BE2C (cell line): Measurements from ENCODE around the gene GXYLT1.

Experiments used
- DNase-seq: peaks from one replicate; pipeline ENCODE4 v3.0.0-alpha.2; 2020
- H3K27me3 ChIP-seq: fragments of 250-450 bp; sonication (Bioruptor Pico); 2 replicates; pipeline ENCODE4 v1.5.1; 2020; ENCODE audit warnings: mild to moderate bottlenecking
- H3K36me3 ChIP-seq: fragments of 250-450 bp; sonication (Bioruptor Pico); 2 replicates; pipeline ENCODE4 v1.5.1; 2020; ENCODE audit warnings: mild to moderate bottlenecking
- H3K4me1 ChIP-seq: fragments of 250-450 bp; sonication (Bioruptor Pico); 2 replicates; pipeline ENCODE4 v1.5.1; 2020
- H3K4me3 ChIP-seq: 2 replicates; pipeline ENCODE4 v1.5.1; 2011; ENCODE audit warnings: low read depth, low read length
- H3K9me3 ChIP-seq: fragments of 250-450 bp; sonication (Bioruptor Pico); 2 replicates; pipeline ENCODE4 v1.5.1; 2020
- TF ChIP-seq, protein P1 (sequence below): IDR thresholded peaks from 2 replicates; pipeline ENCODE4 v1.5.1; 2012; ENCODE audit warnings: mild to moderate bottlenecking, low read depth, low read length

The GXYLT1 gene

DNA sequence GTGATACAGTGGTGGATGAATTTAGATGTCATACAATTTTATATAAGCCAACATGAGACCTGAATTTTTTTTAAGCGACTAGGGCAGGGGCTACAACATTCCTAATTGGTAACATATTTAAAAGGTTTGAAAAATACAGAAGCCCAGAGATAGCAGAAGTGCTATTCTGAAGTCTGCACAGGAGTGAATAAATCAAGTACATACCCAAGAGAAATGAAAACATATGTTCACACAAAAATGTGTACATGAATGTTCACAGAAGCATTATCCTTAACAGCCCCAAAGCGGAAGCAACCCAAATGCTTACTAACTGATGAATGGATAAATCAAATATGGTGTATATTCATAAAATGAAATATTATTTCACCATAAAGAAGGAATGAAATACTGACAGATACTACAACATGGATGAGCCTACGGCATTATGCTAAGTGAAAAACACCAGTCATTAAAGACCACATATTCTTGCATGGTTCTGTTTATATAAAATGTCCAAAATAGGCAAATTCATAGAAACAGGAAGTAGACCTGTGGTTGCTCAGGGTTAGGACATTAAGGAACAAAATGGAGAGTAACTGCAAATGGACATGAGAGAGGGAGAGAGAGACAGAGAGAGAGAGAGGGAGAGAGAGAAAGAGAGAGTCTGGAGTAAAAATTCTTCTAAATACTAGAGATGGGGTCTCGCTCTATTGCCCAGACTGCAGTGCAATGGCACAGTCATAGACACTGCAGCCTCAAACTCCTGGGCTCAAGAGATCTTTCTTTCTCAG lies 28.0 kb upstream of the GXYLT1 start:
- Histone ChIP-seq H3K36me3 (no peaks in the 10 kb centered on the region), H3K4me1 (no peaks in the 10 kb centered on the region), H3K9me3 (no peaks in the 10 kb centered on the region), H3K27me3 (no peaks in the 10 kb centered on the region), H3K4me3 (no peak overlapping the region)
- no peak for DNase-seq
- TF ChIP-seq, protein P1, sequence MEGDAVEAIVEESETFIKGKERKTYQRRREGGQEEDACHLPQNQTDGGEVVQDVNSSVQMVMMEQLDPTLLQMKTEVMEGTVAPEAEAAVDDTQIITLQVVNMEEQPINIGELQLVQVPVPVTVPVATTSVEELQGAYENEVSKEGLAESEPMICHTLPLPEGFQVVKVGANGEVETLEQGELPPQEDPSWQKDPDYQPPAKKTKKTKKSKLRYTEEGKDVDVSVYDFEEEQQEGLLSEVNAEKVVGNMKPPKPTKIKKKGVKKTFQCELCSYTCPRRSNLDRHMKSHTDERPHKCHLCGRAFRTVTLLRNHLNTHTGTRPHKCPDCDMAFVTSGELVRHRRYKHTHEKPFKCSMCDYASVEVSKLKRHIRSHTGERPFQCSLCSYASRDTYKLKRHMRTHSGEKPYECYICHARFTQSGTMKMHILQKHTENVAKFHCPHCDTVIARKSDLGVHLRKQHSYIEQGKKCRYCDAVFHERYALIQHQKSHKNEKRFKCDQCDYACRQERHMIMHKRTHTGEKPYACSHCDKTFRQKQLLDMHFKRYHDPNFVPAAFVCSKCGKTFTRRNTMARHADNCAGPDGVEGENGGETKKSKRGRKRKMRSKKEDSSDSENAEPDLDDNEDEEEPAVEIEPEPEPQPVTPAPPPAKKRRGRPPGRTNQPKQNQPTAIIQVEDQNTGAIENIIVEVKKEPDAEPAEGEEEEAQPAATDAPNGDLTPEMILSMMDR, result no peak

DNA sequence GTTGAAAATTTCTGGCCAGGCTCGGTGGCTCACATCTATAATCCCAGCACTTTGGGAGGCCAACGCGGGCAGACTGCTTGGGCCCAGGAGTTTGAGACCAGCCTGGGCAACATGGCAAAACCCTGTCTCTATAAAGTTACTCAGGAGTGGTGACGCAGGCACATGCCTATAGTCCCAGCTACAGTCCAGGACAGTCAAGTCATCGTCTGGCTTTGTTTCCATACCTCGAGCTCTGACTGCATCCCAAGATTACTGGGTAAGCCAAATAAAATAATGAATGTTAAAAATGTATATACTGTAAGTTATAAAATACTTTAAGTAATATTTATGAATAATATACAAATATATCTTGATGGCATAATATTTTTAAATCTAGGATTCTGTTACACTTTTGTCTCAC lies 23.0 kb upstream of the GXYLT1 start:
- Histone ChIP-seq H3K9me3 (no peaks in the 10 kb centered on the region), H3K4me3 (no peak overlapping the region), H3K36me3 (no peaks in the 10 kb centered on the region), H3K27me3 (no peaks in the 10 kb centered on the region), H3K4me1 (no peaks in the 10 kb centered on the region; the same call in 1 of the 2 replicates)
- DNase-seq, result no peak
- TF ChIP-seq, protein P1, result no peak

DNA sequence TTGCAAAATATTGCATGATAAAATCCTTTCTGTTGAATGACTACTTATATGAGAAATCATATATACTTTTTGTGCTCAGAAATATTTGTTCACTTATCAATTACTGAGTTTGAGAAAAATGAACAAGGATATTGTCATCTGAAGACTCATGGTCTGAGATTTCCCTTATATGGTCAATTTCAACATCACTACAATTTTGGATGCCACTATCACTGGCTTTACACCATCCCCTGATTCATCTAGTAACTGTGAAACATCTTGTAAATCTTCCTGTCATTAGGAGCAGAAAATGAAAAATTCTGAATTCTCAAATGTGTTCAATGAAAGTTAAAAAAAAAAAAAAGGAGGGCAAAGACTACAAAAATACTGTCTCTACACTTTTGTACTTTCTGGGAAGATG lies 21.8 kb upstream of the GXYLT1 start:
- H3K4me1 ChIP-seq, result no peaks in the 10 kb centered on the region; the same call in 1 of the 2 replicates
- no peaks in the 10 kb centered on the region for H3K36me3 ChIP-seq
- no peaks in the 10 kb centered on the region for H3K9me3 ChIP-seq
- H3K4me3 ChIP-seq, result no peak overlapping the region
- no peak for DNase-seq
- TF ChIP-seq, protein P1, result no peak
- H3K27me3 ChIP-seq, result no peaks in the 10 kb centered on the region

- Histone ChIP-seq H3K4me1 (no peaks in the 10 kb centered on the region; the same call in 1 of the 2 replicates), H3K4me3 (no peak overlapping the region), H3K9me3 (no peaks in the 10 kb centered on the region), H3K36me3 (no peaks in the 10 kb centered on the region; the same call in 1 of the 2 replicates), H3K27me3 (no peaks in the 10 kb centered on the region)
- DNase-seq, result no peak
- TF ChIP-seq, protein P1, result no peak
Measured at GRCh38 chr12:42163913-42164312, 19.2 kb upstream of the GXYLT1 start.

DNA sequence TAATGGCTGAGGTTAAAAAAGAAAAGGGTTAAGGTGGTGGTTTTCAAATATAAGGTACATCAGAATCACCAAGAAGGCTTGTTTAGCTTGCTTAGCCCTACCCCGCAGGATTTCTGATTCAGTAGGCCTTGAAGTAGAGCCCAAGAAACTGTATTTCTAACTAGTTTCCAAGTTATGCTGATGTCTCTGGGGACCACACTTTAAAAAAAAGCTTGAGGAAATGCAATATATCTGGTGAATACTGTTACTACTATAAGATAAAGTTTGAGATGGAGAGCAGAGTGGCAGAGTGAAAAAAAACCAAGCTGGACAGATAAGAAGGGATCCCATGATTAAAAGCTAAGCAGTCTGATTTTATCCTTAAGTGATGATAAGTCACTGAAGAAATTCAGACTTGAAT lies 18.3 kb upstream of the GXYLT1 start:
- TF ChIP-seq, protein P1, result no peak
- Histone ChIP-seq H3K4me1 (no peaks in the 10 kb centered on the region; the same call in 1 of the 2 replicates), H3K4me3 (no peak overlapping the region), H3K36me3 (no peaks in the 10 kb centered on the region; the same call in 1 of the 2 replicates), H3K9me3 (no peaks in the 10 kb centered on the region), H3K27me3 (no peaks in the 10 kb centered on the region)
- no peak for DNase-seq

GRCh38 chr12:42162193-42162592 lies 17.5 kb upstream of the GXYLT1 start:
- DNase-seq, result no peak
- H3K4me3 ChIP-seq, result no peak overlapping the region
- no peaks in the 10 kb centered on the region; the same call in 1 of the 2 replicates for H3K36me3 ChIP-seq
- no peaks in the 10 kb centered on the region for H3K9me3 ChIP-seq
- TF ChIP-seq, protein P1, result no peak
- H3K4me1 ChIP-seq, result no peaks in the 10 kb centered on the region; the same call in 1 of the 2 replicates
- no peaks in the 10 kb centered on the region for H3K27me3 ChIP-seq
